A549 treated with Mapracorat at 1 μM for 4 hours (cell line): Measurements from ENCODE around the gene ITIH3. TPM values are rescaled to one million over a fixed set of nuclear protein-coding genes. Genes with fewer than 3 reads are reported as not detected.

ENCODE experiments used
- total RNA-seq: library from RNA; stranded (reverse); fragments of 200-300 nt; extraction: Qiagen RNA extraction; gene quantifications from 5 replicates; pipeline ENCODE4 v1.2.3, GENCODE V29; 2022

The ITIH3 gene
- total RNA-seq, result 0.13 TPM in 1 of 5 replicates, not detected in the others

GRCh38 chr3:52794612-52795099, at the start of gene ITIH3:
TSS of gene ITIH3 (plus strand) at chr3:52794796. CDS start at chr3:52794804, 8 bp downstream.

GRCh38 chr3:52770496-52771333, 23.9 kb upstream of the ITIH3 start, which contains the start of gene NEK4:
TSS of gene NEK4 (minus strand) at chr3:52770940. CDS start at chr3:52770746, 194 bp downstream.

GRCh38 chr3:52777127-52777958, 17.3 kb upstream of the ITIH3 start, which contains the start of gene ITIH1:
TSS of gene ITIH1 (plus strand) at chr3:52777599. CDS start at chr3:52777616, 17 bp downstream.

GRCh38 chr3:52830535-52831258, 36.1 kb downstream of the ITIH3 start, which contains the start of gene ITIH4:
TSS of gene ITIH4 (minus strand) at chr3:52830672. CDS start at chr3:52830642, 30 bp downstream.

GRCh38 chr3:52834871-52835501, 40.4 kb downstream of the ITIH3 start, which contains the start of gene MUSTN1:
TSS of gene MUSTN1 (minus strand) at chr3:52835019. CDS start at chr3:52834948, 71 bp downstream.

Other genes with a start within 250 kb of the ITIH3 start
- 10.6 to 15.6 TPM (median 15.1 TPM) in 5 replicates for gene PBRM1, start 108.9 kb upstream of the ITIH3 start, total RNA-seq
- 89.6 to 138 TPM (median 91.0 TPM) in 5 replicates for gene GNL3, start 108.8 kb upstream of the ITIH3 start, total RNA-seq
- 35.0 to 38.9 TPM (median 38.4 TPM) in 5 replicates for gene GLT8D1, start 89.0 kb upstream of the ITIH3 start, total RNA-seq
- gene SPCS1, start 88.7 kb upstream of the ITIH3 start, total RNA-seq, result 152 to 169 TPM (median 162 TPM) in 5 replicates
- gene NEK4, start 23.9 kb upstream of the ITIH3 start, total RNA-seq, result 10.0 to 15.8 TPM (median 13.6 TPM) in 5 replicates
- gene ITIH1, start 17.2 kb upstream of the ITIH3 start, total RNA-seq, result not detected in 5 replicates
- gene ITIH4, start 35.9 kb downstream of the ITIH3 start, total RNA-seq, result 0.63 to 1.9 TPM (median 0.87 TPM) in 5 replicates
- gene MUSTN1, start 40.2 kb downstream of the ITIH3 start, total RNA-seq, result 0.28 TPM in 1 of 5 replicates, not detected in the others
- 6.1 to 8.3 TPM (median 7.5 TPM) in 5 replicates for gene STIMATE, start 102.8 kb downstream of the ITIH3 start, total RNA-seq